Endodermal cell (in vitro differentiated cells): ENCODE results near the gene TGDS. TPM values are rescaled to one million over a fixed set of nuclear protein-coding genes. Genes with fewer than 3 reads are reported as not detected.

ENCODE experiments used
- DNase-seq: peaks from one replicate; pipeline ENCODE4 v3.0.0-alpha.2; 2017
- H3K27ac ChIP-seq: 2 replicates; pipeline ENCODE4 v1.5.1; 2013; ENCODE audit warnings: mild to moderate bottlenecking, low read depth, low read length, moderate library complexity
- H3K27me3 ChIP-seq: 2 replicates; pipeline ENCODE4 v1.6.1; 2013; ENCODE audit warnings: mild to moderate bottlenecking, low read length, moderate library complexity; ENCODE audit not compliant: insufficient read depth, control insufficient read depth, poor library complexity, severe bottlenecking
- H3K36me3 ChIP-seq: 2 replicates; pipeline ENCODE4 v1.7.0; 2013; ENCODE audit warnings: mild to moderate bottlenecking, low read length, moderate library complexity; ENCODE audit not compliant: control insufficient read depth, insufficient read depth
- H3K4me1 ChIP-seq: one replicate; pipeline ENCODE4 v1.7.0; 2013; ENCODE audit warnings: low read length; ENCODE audit not compliant: control insufficient read depth, insufficient read depth
- H3K4me3 ChIP-seq: 2 replicates; pipeline ENCODE4 v1.5.1; 2013; ENCODE audit warnings: mild to moderate bottlenecking, low read length, moderate library complexity
- H3K9ac ChIP-seq: 2 replicates; pipeline ENCODE4 v1.6.1; 2013; ENCODE audit warnings: mild to moderate bottlenecking, low read length, moderate library complexity; ENCODE audit not compliant: poor library complexity, severe bottlenecking; ENCODE audit errors: extremely low read depth
- H3K9me3 ChIP-seq: 2 replicates; pipeline ENCODE4 v1.6.1; 2013; ENCODE audit warnings: mild to moderate bottlenecking, low read length, moderate library complexity; ENCODE audit not compliant: control insufficient read depth
- H3K27ac Mint-ChIP-seq: 2 replicates; pipeline ENCODE4 v1.8.0; 2020; ENCODE audit warnings: mixed read lengths
- H3K27me3 Mint-ChIP-seq: 2 replicates; pipeline ENCODE4 v1.8.0; 2021; ENCODE audit warnings: mild to moderate bottlenecking, mixed read lengths; ENCODE audit not compliant: insufficient read depth
- H3K36me3 Mint-ChIP-seq: 2 replicates; pipeline ENCODE4 v1.8.0; 2020; ENCODE audit warnings: low read depth, mixed read lengths
- H3K4me1 Mint-ChIP-seq: 2 replicates; pipeline ENCODE4 v1.8.0; 2020; ENCODE audit warnings: mixed read lengths
- H3K4me3 Mint-ChIP-seq: 2 replicates; pipeline ENCODE4 v1.8.0; 2020; ENCODE audit warnings: mild to moderate bottlenecking, moderate library complexity, mixed read lengths
- H3K9me3 Mint-ChIP-seq: 2 replicates; pipeline ENCODE4 v1.8.0; 2020; ENCODE audit warnings: mild to moderate bottlenecking, mixed read lengths
- WGBS, 2 experiments: methylation state at CpG; one replicate each; pipeline versions ENCODE4 v1.1.5 to v1.1.7; 2013; ENCODE audit warnings: missing lambda C conversion rate in 2 of 2, mixed read lengths in 1 of 2; ENCODE audit not compliant: insufficient coverage in 1 of 2, insufficient read length in 1 of 2; 5-methylcytosine and 5-hydroxymethylcytosine counted together
- total RNA-seq, 2 donors: library from RNA; stranded (reverse); fragmentation: NEBNext Ultra II Directional in 1 of 2; extraction: Animal tissue kit (Norgen Biotek cat#: 25700) in 1 of 2; gene quantifications; 2 replicates in 1 of 2; 3 replicates in 1 of 2; pipeline ENCODE4 v1.2.1, GENCODE V29; 2021
- TF ChIP-seq, protein P1 (sequence below): fragments of 200-600 bp; sonication (generic); conservative IDR thresholded peaks from 2 replicates; pipeline ENCODE4 v1.5.0; 2021; ENCODE audit warnings: antibody characterized with exemption, mild to moderate bottlenecking

Gene TGDS
- total RNA-seq, 2 donors from 2014 or later: 11.3 to 14.1 TPM

DNA sequence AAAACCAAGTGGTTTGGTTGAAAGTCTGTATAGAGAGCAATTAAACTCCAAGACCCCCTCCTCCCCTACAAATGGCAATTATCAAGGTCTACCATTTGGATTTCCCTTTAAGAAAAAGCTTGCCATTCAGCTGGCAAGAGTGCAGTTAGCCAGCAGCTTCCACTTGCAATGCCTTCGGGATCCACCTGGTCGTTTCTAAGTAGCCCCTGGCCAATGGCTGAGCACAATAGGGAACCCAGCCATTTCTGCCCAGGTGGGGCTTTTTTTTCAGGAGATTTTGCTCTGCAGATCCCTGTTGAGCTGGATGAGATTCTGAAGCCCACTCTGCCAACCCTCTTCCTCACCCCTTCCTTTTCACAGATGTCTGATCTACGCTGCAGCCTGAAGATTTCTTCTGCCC lies 26.3 kb downstream of the TGDS start:
- no peak overlapping the region for H3K9ac ChIP-seq
- no peak overlapping the region for H3K27ac Mint-ChIP-seq
- no peaks in the 10 kb centered on the region for H3K27me3 ChIP-seq
- no peaks in the 10 kb centered on the region for H3K9me3 Mint-ChIP-seq
- WGBS, 2 experiments: 93 to 95% methylated on average over 3 of the region's 3 CpGs
- H3K4me1 ChIP-seq: peaks cover 7% of the 10 kb centered on the region
- H3K4me3 Mint-ChIP-seq: no peak overlapping the region
- peaks cover 54% of the 10 kb centered on the region for H3K36me3 ChIP-seq
- no peaks in the 10 kb centered on the region for H3K27me3 Mint-ChIP-seq
- TF ChIP-seq, protein P1, sequence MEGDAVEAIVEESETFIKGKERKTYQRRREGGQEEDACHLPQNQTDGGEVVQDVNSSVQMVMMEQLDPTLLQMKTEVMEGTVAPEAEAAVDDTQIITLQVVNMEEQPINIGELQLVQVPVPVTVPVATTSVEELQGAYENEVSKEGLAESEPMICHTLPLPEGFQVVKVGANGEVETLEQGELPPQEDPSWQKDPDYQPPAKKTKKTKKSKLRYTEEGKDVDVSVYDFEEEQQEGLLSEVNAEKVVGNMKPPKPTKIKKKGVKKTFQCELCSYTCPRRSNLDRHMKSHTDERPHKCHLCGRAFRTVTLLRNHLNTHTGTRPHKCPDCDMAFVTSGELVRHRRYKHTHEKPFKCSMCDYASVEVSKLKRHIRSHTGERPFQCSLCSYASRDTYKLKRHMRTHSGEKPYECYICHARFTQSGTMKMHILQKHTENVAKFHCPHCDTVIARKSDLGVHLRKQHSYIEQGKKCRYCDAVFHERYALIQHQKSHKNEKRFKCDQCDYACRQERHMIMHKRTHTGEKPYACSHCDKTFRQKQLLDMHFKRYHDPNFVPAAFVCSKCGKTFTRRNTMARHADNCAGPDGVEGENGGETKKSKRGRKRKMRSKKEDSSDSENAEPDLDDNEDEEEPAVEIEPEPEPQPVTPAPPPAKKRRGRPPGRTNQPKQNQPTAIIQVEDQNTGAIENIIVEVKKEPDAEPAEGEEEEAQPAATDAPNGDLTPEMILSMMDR: no peak
- no peak overlapping the region for H3K27ac ChIP-seq
- no peak overlapping the region for H3K4me3 ChIP-seq
- H3K9me3 ChIP-seq: no peaks in the 10 kb centered on the region
- H3K4me1 Mint-ChIP-seq: peaks cover 1% of the 10 kb centered on the region
- no peak for DNase-seq
- H3K36me3 Mint-ChIP-seq: peaks cover 42% of the 10 kb centered on the region

DNA sequence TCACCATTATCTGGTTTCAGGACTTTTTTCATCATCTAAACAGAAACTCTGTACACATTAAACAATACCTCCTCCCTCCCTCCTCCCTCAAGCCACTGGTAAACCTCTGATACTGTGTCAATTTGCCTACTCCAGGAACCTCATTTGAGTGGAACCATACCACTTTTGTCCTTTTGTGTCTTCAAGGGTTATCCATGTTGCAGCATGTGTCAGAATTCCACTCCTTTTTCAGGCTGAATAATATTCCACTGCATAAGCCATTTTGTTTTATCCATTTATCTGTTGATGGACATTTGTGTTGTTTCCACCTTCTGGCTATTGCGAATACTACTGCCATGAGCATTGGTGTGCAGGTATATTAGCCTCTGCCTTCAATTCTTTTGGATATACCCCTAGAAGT lies 27.5 kb downstream of the TGDS start:
- Mint-ChIP-seq H3K9me3 (no peaks in the 10 kb centered on the region), H3K27me3 (no peaks in the 10 kb centered on the region), H3K4me1 (peaks cover 1% of the 10 kb centered on the region), H3K27ac (no peak overlapping the region), H3K36me3 (peaks cover 33% of the 10 kb centered on the region), H3K4me3 (no peak overlapping the region)
- Histone ChIP-seq H3K27ac (no peak overlapping the region), H3K9me3 (no peaks in the 10 kb centered on the region), H3K4me1 (peaks cover 7% of the 10 kb centered on the region), H3K4me3 (no peak overlapping the region), H3K9ac (no peak overlapping the region), H3K36me3 (peaks cover 44% of the 10 kb centered on the region), H3K27me3 (no peaks in the 10 kb centered on the region)
- no peak for DNase-seq
- TF ChIP-seq, protein P1: no peak
- 78 to 100% methylated on average over 1 of the region's 1 CpG for WGBS, 2 experiments

DNA sequence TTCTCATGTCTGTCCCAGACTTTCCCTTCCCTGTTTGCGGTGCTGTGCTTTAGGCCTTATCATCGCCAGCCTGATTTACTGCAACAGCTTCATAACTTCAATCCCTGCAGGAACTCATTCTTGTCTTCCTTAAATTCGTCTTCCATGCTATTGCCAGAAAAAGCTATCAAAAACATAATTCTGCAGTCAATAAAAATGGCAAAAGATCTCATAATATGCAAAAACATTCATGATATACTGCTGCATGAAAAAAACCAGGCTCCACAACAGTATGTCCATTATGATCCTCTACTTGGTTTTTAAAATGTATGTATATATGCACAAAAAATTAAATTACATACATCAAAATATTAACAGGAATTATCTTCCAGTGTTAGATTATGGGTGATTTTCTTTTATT lies 28.4 kb downstream of the TGDS start:
- Mint-ChIP-seq H3K27me3 (no peaks in the 10 kb centered on the region), H3K36me3 (peaks cover 29% of the 10 kb centered on the region), H3K4me1 (peaks cover 1% of the 10 kb centered on the region), H3K27ac (no peak overlapping the region), H3K4me3 (no peak overlapping the region), H3K9me3 (no peaks in the 10 kb centered on the region)
- Histone ChIP-seq H3K36me3 (peaks cover 36% of the 10 kb centered on the region), H3K9me3 (no peaks in the 10 kb centered on the region), H3K4me3 (no peak overlapping the region), H3K27ac (no peak overlapping the region), H3K4me1 (peaks cover 7% of the 10 kb centered on the region), H3K9ac (no peak overlapping the region), H3K27me3 (no peaks in the 10 kb centered on the region)
- 94 to 100% methylated on average over 1 to 3 of the region's 3 CpGs for WGBS, 2 experiments
- DNase-seq: no peak
- TF ChIP-seq, protein P1: no peak
